GM18867 (cell line): ENCODE data around the gene ETS1.

Experiments
- ATAC-seq: cut with Tn5 transposase; IDR thresholded peaks from one replicate; pipeline ENCODE4 v1.9.1; 2021; ENCODE audit warnings: mild to moderate bottlenecking, moderate library complexity; ENCODE audit not compliant: unreplicated experiment

The ETS1 gene

GRCh38 chr11:128417607-128418324 lies 169.6 kb downstream of the ETS1 start:
- ATAC-seq, result no peak

- no peak for ATAC-seq
Measured at GRCh38 chr11:128416976-128417375, 170.4 kb downstream of the ETS1 start.

DNA sequence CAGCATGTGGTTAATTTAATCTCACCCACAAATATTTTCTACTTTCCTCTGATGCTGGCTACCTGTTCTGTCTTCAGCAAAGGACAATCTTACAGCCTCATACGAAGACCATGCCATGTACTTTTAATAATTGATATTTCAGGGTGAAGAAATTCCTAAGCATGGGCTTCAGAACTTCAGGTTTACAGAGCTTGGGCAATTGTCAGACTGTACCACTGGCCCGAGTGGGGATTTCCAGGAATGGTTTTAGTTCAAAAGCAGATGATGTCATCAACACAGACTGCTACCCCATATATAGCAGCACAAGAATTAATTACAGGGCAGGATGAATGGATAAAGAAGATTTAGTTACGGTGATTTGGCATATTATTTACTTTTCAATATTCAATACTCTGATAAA lies 171.8 kb downstream of the ETS1 start:
- peak; percentile 37 for ATAC-seq

DNA sequence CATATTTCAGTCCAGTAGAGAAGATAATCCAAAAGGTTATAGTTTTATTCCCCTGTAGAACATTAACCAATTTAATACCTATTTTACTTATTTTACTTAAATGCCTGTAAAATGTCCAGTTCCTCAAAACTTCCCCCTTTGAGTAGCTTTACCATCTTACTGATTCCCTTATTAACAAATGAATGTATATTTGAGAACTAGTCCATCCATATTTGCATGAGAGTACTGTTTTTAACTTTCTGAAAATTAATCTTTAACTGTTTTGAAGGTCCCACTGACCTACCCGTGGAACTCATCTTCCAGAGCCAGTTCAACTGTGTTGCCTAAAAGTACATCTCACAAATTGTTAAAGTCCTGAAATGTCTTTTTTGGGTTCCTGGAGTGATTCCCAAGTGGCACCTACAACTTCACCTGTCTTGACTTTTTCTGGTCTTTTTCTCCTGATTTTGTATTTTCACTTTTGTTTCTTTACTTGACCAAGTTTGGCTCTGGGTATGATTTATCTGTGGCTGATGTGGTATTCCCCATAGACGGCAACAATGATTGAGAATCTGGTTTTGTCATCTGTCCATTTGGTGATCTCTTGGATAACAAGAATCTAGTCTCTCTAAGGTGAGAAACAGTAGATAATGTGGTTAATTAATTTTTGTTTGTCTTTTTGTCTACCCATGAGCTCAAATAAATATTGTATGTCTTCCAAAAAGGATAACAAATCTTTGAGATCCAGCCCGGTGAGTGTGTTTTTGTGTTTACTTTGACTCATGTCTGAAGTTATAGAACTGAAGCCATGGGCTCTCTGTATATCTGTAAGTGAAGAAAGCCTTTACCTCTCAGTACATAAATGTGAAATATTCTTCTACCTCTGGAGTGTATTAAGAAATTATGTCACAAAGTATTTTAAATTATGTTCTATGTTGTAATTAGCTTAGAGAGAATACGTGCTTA lies 174.2 kb downstream of the ETS1 start:
- ATAC-seq, result peak; percentile 75

GRCh38 chr11:128411812-128412211 lies 175.5 kb downstream of the ETS1 start:
- no peak for ATAC-seq

DNA sequence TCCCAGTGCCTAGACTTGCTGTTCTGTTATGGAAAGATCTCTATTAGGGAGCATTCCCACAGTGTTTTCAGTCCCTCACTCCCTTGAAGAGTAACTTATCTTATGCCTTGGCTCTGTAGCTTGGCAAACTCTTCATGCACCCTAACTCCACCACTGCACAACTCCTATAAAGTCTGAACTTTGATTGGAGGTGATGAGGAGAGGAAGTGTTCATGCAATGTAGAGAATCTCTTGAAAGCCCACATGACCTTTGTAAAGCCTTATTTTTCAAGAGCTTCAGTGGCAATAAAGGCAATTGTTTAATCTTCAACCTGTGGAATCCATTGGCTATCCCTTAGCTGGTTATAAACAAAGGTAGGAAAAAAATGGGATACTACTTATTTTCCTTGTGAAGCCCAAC lies 176.2 kb downstream of the ETS1 start:
- no peak for ATAC-seq

DNA sequence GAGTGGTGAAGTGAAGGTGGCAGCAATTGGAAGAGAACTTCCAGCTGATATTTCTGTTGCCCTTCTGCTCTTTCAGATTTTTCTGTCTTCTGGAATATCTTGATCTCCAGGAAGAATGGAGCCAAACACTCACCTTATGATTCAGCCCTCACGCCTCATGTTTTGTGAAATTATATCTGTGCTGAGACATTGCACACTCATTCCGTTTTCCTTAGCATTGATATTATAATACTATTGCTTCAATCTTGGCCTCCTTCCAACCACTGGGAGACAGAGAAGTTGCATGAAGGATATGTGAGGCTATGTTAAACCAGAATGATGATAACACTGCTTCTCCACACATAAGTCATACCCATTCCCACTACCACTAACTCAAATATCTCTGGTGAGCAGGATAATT lies 177.9 kb downstream of the ETS1 start:
- no peak for ATAC-seq
